Measurements from ENCODE around the gene HMGN4. TPM values are rescaled to one million over a fixed set of nuclear protein-coding genes. Genes with fewer than 3 reads are reported as not detected.

Gene HMGN4
- total RNA-seq, 1 experiment from 2014 or later, result 73.8 TPM

DNA sequence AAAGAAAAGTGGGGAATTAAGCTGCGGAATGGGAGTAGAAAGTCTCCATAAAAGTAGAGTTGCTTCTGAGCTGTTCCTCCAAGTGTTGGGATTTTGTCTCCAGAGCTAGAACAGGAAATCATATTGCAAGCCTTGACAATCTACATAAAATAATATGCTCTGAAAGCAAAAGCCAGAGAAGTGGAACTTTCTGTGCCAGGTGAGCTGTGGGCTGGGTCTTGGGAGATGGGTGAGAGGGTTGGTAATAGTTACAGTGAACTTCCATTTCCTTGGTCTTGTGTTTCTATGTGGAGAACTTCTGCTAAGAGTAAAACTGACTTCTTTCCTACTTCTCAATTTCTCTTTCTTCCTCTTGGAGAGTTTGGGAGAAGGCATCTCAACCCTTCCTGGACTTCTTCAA lies 6.3 kb upstream of the HMGN4 start (continued):
- TF ChIP-seq, protein P1, sequence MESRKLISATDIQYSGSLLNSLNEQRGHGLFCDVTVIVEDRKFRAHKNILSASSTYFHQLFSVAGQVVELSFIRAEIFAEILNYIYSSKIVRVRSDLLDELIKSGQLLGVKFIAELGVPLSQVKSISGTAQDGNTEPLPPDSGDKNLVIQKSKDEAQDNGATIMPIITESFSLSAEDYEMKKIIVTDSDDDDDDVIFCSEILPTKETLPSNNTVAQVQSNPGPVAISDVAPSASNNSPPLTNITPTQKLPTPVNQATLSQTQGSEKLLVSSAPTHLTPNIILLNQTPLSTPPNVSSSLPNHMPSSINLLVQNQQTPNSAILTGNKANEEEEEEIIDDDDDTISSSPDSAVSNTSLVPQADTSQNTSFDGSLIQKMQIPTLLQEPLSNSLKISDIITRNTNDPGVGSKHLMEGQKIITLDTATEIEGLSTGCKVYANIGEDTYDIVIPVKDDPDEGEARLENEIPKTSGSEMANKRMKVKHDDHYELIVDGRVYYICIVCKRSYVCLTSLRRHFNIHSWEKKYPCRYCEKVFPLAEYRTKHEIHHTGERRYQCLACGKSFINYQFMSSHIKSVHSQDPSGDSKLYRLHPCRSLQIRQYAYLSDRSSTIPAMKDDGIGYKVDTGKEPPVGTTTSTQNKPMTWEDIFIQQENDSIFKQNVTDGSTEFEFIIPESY (IDR thresholded peaks at IDR 0.05; ENCODE audit: extremely low read depth, insufficient replicate concordance, low read length), result no peak
- TF ChIP-seq, protein P2, sequence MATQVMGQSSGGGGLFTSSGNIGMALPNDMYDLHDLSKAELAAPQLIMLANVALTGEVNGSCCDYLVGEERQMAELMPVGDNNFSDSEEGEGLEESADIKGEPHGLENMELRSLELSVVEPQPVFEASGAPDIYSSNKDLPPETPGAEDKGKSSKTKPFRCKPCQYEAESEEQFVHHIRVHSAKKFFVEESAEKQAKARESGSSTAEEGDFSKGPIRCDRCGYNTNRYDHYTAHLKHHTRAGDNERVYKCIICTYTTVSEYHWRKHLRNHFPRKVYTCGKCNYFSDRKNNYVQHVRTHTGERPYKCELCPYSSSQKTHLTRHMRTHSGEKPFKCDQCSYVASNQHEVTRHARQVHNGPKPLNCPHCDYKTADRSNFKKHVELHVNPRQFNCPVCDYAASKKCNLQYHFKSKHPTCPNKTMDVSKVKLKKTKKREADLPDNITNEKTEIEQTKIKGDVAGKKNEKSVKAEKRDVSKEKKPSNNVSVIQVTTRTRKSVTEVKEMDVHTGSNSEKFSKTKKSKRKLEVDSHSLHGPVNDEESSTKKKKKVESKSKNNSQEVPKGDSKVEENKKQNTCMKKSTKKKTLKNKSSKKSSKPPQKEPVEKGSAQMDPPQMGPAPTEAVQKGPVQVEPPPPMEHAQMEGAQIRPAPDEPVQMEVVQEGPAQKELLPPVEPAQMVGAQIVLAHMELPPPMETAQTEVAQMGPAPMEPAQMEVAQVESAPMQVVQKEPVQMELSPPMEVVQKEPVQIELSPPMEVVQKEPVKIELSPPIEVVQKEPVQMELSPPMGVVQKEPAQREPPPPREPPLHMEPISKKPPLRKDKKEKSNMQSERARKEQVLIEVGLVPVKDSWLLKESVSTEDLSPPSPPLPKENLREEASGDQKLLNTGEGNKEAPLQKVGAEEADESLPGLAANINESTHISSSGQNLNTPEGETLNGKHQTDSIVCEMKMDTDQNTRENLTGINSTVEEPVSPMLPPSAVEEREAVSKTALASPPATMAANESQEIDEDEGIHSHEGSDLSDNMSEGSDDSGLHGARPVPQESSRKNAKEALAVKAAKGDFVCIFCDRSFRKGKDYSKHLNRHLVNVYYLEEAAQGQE (IDR thresholded peaks at IDR 0.05; ENCODE audit: low read depth), result no peak
- TF ChIP-seq ZNF274 (IDR thresholded peaks at IDR 0.05; ENCODE audit: low read depth, low read length) (no peak), EZH2phosphoT487 (IDR thresholded peaks at IDR 0.05; ENCODE audit: borderline replicate concordance) (no peak), FOSL1 (IDR thresholded peaks at IDR 0.05; ENCODE audit: low read depth) (no peak), TCF7L2 (IDR thresholded peaks at IDR 0.05; ENCODE audit: borderline replicate concordance, extremely low read depth, insufficient read depth, insufficient read length) (no peak), ZFX (IDR thresholded peaks at IDR 0.05) (no peak), CEBPB (IDR thresholded peaks at IDR 0.05; ENCODE audit: low read depth) (no peak), SIN3A (IDR thresholded peaks at IDR 0.05; ENCODE audit: low read depth) (no peak)

Measured in HCT116 (cell line).